ENCODE results near the gene PDILT. TPM values are rescaled to one million over a fixed set of nuclear protein-coding genes. Genes with fewer than 3 reads are reported as not detected.

Gene PDILT, protein sequence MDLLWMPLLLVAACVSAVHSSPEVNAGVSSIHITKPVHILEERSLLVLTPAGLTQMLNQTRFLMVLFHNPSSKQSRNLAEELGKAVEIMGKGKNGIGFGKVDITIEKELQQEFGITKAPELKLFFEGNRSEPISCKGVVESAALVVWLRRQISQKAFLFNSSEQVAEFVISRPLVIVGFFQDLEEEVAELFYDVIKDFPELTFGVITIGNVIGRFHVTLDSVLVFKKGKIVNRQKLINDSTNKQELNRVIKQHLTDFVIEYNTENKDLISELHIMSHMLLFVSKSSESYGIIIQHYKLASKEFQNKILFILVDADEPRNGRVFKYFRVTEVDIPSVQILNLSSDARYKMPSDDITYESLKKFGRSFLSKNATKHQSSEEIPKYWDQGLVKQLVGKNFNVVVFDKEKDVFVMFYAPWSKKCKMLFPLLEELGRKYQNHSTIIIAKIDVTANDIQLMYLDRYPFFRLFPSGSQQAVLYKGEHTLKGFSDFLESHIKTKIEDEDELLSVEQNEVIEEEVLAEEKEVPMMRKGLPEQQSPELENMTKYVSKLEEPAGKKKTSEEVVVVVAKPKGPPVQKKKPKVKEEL
- not detected in 5 replicates for total RNA-seq (2022; extraction: Qiagen RNA extraction)

DNA sequence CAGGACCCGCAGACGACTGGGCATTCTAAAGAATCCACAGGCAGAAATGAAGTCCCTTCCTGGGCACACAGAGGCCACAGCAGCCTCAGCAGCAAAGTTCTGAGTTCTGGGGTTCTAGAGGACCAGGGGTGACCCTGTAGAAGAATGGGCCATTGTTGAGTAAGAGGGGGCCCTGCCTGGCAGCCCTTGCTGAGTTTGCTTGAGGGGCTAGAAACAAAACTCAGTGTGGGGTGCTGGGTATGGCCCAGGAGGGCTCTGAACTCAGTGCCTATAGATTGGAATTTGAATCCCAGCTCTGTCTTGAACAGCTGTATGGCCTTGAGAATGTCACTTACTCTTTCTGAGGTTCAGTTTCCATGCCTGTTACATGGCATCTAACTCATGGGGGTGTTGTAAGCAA is at the start of gene PDILT:
Gene PDILT, minus strand, starts transcription at position 101 of the 400 bp plus-strand sequence. CDS start 5,437 bp downstream, outside the sequence.

DNA sequence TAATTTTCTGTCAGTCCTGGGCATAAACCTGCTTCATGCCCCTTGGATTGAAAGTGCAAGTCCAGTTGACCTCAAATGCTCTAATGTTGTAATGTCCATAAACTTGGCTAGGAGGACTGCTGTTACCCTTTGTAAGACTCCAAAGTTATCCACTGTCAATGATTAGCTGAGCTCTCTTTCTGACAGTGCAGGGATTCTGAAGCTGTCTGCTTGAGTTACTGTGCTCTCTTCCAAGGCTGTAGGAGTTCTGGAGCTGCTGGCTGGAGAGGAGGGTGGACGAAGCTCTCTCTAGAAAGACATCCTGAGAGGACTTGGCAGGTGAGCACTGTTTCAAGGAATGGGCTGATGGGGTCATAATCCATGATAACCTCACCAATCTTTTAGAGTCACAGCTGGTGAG is 46.8 kb upstream of the PDILT start, which contains the start of gene ACSM2A:
Gene ACSM2A, plus strand, starts transcription at position 158 of the 400 bp plus-strand sequence. CDS start 8,594 bp downstream, outside the sequence.

DNA sequence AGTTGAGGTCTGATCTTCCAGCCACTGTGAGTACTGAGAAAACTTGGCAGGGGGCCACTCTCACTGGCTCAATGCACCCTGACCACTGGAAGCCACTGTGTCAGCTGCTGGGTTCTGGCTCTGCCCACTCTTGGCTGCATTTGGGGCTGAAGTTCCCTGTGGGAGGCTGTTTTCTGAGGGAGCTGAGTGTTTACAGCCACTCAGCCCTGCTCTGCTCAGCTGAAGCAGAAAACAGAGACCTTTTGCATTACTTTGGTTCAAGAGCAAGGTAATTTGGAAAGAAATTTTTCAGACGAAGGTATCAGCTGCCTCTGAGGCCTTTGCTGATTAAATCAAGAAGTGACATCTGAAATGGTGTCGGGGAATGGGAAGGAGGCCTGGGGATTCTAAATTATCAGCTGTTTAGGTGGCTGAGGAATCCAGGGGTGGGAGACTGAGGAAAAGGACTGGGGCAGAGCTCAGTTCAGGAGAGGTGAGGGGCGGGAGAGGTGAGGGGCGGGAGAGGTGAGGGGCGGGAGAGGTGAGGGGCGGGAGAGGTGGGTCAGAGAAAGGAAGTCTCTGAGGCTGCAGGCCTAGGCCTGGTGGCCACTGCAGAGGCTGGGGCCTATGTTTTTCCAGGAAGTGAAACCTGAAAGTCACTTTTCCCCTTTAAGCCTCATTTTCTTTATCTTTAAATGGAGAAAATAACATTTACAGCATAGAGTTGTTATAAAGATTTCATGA is 5.0 kb upstream of the PDILT start, which contains the start of gene ACSM5:
Gene ACSM5, plus strand, starts transcription at position 137 of the 723 bp plus-strand sequence. CDS start 1,951 bp downstream, outside the sequence.

DNA sequence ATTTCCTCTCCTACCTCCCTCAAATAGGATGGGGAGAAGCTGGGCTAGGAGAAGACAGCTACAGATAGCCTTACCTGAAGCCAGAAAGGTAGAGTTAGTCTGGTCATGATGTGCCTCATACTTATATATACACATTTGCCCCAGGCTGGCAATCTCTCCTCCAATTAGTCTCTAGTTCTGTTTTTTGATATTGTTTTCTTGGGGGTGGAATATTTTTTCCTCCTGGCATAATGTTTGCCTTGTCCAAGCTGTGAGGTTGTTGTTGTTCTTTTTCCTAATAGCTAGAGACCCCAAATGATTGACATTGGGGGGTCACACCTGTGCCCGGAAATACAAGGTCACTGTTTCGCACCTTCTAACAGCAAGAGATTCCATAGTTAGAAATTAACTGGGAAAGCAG is 51.9 kb downstream of the PDILT start, which contains the start of gene UMOD:
Gene UMOD, minus strand, starts transcription at position 101 of the 400 bp plus-strand sequence. CDS start 1,978 bp downstream, outside the sequence.

DNA sequence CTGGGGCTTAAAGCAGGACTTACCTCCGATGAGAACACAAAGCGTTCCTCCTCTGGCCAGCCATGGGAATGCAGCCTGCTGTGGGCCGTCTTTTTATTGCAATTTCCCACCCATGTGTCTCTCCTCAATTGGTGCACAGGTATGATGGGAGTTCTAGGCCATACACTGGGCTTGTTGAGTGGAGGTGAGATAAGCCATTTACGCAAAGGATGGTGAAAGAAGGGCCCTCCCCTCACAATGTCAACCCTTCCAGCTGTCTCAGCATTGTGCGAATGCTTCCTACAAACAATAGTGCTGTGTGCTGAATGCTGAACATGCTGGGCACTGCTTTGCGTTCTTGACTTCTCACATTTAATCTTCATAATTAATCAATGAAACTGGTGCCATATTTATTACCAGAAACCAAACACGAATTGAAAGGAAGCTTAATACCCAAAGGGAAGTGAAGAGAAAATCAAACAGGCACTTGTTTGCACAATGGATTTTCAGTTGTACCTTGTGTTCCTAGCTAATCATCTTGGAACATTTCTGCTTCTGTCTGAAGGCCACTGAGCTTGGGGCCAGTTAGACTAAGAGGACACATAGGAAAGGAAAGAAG is 77.0 kb downstream of the PDILT start, which contains the start of gene GP2:
Gene GP2, minus strand, starts transcription at position 70 of the 598 bp plus-strand sequence. CDS start 1,082 bp downstream, outside the sequence.

Other genes with a start within 250 kb of the PDILT start
- gene GP2, start 77.2 kb downstream of the PDILT start, total RNA-seq (2022; extraction: Qiagen RNA extraction) = not detected in 5 replicates
- not detected in 5 replicates for gene UMOD, start 52.0 kb downstream of the PDILT start, total RNA-seq (2022; extraction: Qiagen RNA extraction)
- gene ACSM5, start 4.8 kb upstream of the PDILT start, total RNA-seq (2022; extraction: Qiagen RNA extraction) = not detected in 5 replicates
- gene ACSM2A, start 46.8 kb upstream of the PDILT start, total RNA-seq (2022; extraction: Qiagen RNA extraction) = not detected in 5 replicates
- not detected in 5 replicates for gene ACSM2B, start 171.6 kb upstream of the PDILT start, total RNA-seq (2022; extraction: Qiagen RNA extraction)